HS-5 (cell line): Measurements from ENCODE around the gene OOSP3.
"Not testable (repeated sequence)": the region's sequence is repeated elsewhere in the genome, so short reads cannot be mapped to it uniquely, and the experiment has no call there.

Experiments used
- DNase-seq: peaks from one replicate; pipeline ENCODE4 v3.0.0-alpha.2; 2012; ENCODE audit warnings: low read depth

The OOSP3 gene

GRCh38 chr11:59878575-59878974 lies at the start of gene OOSP3:
Gene OOSP3, plus strand, starts transcription at chr11:59878782. Its CDS starts 27 bp downstream, at chr11:59878809.
- no peak for DNase-seq

DNA sequence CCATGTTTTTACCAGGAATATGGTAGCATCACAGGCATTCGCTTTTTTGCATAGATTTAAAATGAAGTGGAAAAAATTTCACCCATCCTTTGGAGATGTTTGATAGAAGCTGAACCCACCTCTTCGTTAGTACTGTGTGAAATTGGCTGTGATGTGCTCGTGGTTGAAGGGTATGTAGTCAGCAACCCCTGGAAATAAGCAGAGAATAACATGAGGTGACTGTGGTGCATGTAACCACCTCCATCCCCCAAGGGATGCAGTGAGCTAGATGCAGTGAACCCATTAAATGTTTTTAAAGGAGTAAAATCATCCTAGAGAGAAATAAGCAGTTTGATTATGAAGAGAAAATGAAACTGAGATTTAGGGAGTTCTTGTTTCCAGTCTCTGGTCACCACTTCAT lies 49.2 kb upstream of the OOSP3 start:
- DNase-seq = no peak

DNA sequence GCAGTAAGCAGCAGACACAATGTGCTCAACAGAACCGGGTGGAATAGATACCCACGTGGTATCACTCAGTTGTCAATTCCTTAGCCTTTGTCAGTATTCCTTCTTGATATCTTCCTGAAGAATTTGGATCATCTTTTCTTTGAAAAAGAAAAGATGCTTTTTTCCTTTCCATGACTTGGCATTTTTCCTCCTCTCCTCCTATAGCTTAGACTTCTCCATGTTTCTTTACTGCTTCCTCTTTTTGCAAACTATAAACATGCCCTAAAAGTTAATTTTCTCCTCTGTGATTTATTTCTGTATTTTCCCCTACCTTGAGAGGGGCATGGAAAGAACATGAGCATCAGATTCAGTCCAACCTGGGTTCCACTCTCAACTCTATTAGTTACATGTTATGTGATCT lies 45.0 kb upstream of the OOSP3 start:
- no peak for DNase-seq

- no peak for DNase-seq
Measured at GRCh38 chr11:59839615-59840014, 39.0 kb upstream of the OOSP3 start.

- no peak for DNase-seq
Measured at GRCh38 chr11:59841514-59841913, 37.1 kb upstream of the OOSP3 start.

- DNase-seq = no peak
Measured at GRCh38 chr11:59842316-59842715, 36.3 kb upstream of the OOSP3 start.

DNA sequence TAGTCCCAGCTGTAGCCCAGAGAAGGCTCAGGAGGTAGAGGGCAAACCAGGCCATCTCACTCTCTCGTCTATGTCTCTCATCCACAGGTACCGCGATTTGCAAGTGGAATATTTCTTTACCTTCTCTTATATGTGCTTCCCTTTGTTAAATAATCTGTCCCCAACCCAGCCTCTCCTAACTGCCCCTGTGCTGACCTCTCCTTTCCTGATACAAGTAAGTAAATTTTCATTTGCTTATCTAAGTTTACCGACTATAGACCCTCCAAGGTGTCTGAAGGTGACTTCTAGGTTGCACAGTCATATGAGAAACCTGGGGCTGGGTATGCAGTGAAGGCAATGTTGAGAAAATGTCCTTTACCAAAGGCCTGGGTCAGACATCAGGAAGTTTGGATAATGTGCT lies 33.2 kb upstream of the OOSP3 start, which contains the start of gene CBLIF:
Gene CBLIF (minus strand): TSS at position 101 of the 400 bp plus-strand sequence. CDS start 46 bp downstream, at position 55.
- no peak for DNase-seq

DNA sequence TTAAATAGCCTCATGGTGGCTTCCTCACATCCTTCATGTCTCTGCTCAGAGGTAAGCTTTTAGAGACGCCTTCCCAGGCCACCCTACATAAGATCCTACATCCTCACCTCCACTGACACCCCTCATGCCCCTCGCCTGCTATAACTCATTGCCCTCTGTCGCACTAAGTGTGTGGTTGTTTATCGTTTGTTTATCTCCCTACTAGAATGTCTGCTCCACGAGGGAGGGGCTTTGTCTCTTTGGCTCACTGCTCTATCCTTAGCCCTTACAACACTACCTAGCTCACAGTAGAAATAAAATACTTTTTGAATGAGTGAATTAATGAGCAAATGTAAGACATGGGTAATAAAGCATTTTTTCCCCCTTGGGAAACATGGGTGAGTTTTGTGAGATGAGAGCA lies 32.0 kb upstream of the OOSP3 start:
- DNase-seq = no peak

DNA sequence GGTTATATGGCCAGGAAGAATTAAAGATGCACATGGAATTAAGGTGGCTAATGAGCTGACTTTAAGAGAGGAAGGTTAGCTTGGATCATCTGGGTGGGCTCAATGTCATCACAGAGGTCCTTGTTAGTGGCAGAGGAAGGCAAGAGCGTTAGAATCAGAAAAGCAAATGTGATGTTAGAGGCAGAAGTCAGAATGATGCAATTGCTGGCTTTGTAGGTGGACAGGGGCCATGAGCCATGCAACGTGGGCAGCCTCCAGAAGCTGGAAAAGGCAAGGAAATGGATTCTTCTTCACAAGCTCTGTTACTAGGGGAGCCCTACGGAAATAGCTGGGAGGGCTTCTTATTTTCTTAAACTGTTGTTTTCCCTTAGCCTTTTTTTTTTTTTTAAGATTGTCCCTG lies 31.0 kb upstream of the OOSP3 start:
- no peak for DNase-seq

GRCh38 chr11:59848439-59848838 lies 30.1 kb upstream of the OOSP3 start:
- DNase-seq = not testable (repeated sequence)

GRCh38 chr11:59849129-59849528 lies 29.5 kb upstream of the OOSP3 start:
- DNase-seq = no peak

DNA sequence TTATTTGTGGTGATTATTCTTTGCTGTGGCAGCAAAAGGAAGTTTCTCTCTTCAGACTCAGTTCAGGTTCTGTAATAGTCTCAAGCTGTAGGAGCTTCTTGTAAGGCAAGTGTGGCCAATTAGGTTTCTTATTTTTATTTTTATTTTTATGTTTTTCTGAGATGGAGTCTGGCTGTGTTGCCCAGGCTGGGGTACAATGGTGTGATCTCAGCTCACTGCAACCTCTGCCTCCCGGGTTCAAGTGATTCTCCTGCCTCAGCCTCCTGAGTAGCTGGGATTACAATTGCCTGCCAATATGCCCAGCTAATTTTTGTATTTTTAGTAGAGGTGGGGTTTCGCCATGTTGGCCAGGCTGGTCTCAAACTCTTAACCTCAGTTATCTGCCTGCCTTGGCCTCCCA lies 29.0 kb upstream of the OOSP3 start:
- DNase-seq = not testable (repeated sequence)

DNA sequence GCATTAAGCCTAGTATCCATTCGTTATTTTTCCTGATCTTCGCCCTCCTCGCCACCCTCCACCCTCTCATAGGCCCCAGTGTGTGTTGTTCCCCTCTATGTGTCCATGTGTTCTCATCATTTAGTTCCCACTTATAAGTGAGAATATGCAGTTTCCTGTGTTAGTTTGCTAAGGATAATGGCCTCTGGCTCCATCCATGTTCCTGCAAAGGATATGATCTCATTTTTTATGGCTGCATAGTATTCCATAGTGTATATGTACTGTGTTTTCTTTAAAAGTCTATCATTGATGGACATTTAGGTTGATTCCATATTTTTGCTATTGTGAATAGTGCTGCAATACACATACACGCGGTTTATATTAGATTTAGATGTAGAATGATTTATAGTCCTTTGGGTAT lies 27.2 kb upstream of the OOSP3 start:
- not testable (repeated sequence) for DNase-seq

GRCh38 chr11:59854871-59855270 lies 23.7 kb upstream of the OOSP3 start:
- no peak for DNase-seq

GRCh38 chr11:59857439-59858434 lies 20.8 kb upstream of the OOSP3 start:
- no peak for DNase-seq

- DNase-seq = no peak
Measured at GRCh38 chr11:59859673-59860072, 18.9 kb upstream of the OOSP3 start.

GRCh38 chr11:59862252-59862651 lies 16.3 kb upstream of the OOSP3 start:
- DNase-seq = no peak

DNA sequence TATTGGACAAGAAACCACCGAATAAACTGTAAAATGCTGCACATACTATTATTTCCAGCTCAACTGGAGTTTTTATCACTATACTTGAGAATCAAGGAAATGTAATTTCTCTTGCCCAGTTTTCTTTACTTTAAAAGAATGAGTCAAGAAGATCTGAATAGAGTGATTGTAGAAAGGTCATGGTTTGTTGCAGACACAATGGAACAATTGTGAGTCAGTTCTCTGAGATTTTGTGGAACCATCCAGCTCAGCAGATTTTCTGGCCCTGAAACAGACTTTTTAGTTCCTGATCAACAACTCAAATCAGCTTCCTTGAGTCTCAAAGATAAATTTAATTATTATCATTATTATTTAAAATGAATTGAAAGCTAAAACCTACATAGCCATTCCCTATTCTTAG lies 13.6 kb upstream of the OOSP3 start:
- DNase-seq = no peak

- DNase-seq = no peak
Measured at GRCh38 chr11:59866397-59866796, 12.2 kb upstream of the OOSP3 start, which contains the start of gene TCN1. Gene TCN1, minus strand, starts transcription at chr11:59866487. Its CDS starts 17 bp downstream, at chr11:59866470.

DNA sequence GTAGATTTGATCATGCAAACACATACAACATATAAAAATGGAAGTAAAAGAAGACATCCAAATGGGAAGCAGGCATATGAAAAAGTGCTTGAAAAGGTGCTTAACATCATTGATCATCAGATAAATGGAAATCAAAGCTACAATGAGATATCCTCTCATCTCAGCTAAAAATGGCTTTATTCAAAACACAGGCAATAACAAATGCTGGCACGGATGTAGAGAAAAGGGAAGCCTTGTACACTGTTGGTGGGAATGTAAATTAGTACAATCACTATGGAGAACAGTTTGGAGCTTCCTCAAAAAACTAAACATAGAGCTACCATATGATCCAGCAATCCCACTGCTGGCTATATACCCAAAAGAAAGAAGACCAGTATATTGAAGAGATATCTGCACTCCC lies 11.7 kb upstream of the OOSP3 start:
- DNase-seq = no peak

DNA sequence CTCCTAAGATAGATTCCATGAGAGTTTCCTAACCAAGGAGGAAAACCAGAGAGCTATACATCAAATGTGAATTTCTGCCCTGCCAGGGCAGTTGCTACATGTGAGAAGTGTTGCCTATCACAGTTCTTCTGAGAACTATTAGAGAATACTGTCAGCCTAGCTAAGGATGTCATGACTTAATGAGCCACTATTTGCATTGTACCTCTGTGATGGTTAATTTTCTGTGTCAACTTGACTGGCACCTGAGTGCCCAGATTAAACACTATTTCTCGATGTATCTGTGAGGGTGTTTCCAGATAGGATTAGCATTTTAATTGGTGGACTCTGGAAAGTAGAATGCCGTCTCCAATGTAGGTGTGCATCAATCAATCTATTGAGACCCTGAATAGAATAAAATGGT lies 10.6 kb upstream of the OOSP3 start:
- DNase-seq = no peak

DNA sequence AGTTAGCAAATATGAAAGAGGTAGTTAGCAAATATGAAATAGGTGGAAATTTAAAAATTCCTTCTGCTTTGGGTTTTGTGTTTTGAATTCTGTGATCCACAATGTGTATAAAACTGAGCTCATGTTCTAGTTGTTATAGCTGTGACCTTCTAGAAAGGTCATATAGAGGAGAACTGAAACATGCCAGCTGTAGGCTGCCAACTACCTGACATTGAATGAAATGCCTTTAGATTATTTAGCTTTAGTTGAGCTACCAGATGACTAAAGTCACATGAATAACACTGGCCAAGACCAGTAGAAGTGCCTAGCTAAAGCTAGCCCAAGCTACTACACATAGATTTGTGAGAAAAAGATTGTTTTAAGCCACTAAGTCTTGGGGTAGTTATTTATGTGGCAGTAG lies 6.5 kb upstream of the OOSP3 start:
- DNase-seq = no peak

DNA sequence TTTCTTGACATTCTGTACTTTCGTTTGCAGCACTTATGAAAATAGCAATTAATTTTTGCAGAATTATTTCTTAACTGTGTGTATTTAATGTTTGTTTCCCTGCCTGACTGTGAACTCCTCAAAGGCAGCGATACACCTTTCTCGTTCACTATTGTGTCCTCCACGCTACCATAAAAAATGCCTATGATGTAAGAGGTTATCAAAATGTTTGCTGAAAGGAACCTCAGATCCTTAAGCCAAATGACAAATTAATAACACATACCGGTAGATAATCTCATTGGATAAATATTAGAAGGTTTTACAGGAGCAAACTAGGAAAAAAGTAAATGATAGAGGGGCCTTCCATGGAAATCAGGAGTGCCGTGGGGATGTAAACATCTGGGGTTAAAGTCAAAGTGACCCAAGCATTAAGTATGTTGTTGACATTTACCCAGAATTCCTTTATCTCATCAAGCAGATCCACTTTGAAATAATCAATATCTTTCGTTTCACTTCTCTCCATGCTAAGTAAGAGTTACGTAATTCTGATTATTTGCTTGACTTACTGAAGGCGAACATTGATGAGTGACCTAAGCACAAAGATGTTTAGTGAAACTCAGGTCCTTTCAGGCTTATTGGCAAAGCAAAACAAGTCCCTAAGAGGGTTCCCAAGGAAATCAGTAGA lies 2.6 kb upstream of the OOSP3 start:
- DNase-seq = no peak
